HepG2 (cell line): Measurements from ENCODE around the gene TNFAIP1. TPM values are rescaled to one million over a fixed set of nuclear protein-coding genes. Genes with fewer than 3 reads are reported as not detected.

Source experiments
- ATAC-seq: fragments of 200-7000 bp; cut with Tn5 transposase; 3 replicates; pipeline ENCODE4 v1.9.1; 2020; ENCODE audit warnings: mild to moderate bottlenecking, moderate library complexity
- BruUV-seq: library from RNA; stranded (reverse); fragments of 400-500 nt; replicated peaks from 2 replicates; lab custom pipeline; 2021; lab: Mats Ljungman, UMichigan
- CTCF ChIA-PET: fragments of 300-600 bp; formaldehyde crosslinking; extraction: SDS; loops from one replicate; lab custom pipeline; 2021; ENCODE audit warnings: low total read pairs, inconsistent platforms, low intra/inter-chr PET ratio; lab: Yijun Ruan, JAX
- POLR2A ChIA-PET: fragments of 350-600 bp; sonication (Branson Sonifier 250); formaldehyde crosslinking; loops from one replicate; lab custom pipeline; 2020; ENCODE audit warnings: antibody characterized with exemption, inconsistent platforms; lab: Yijun Ruan, JAX
- DNase-seq: peaks from one replicate; pipeline ENCODE4 v3.0.0-alpha.2; 2015; ENCODE audit warnings: low spot score
- FAIRE-seq: peaks from 3 replicates; lab custom pipeline; 2011; peaks lifted over from hg19 to GRCh38; lab: Jason Lieb, UNC
- H2AFZ ChIP-seq: one replicate; pipeline ENCODE4 v1.6.1; 2011; ENCODE audit warnings: low read length, inconsistent platforms
- H3K27ac ChIP-seq: fragments of 300-600 bp; 3 replicates; pipeline ENCODE4 v1.8.0; 2011; ENCODE audit warnings: mixed run types, mild to moderate bottlenecking, mixed read lengths, low read length, inconsistent platforms; ENCODE audit not compliant: insufficient read depth; ENCODE audit errors: extremely low read length
- H3K27me3 ChIP-seq, 2 experiments: fragments of 200-600 bp in 1 of 2; 2 replicates in 1 of 2; 3 replicates in 1 of 2; pipeline versions ENCODE4 v1.6.0 to v1.8.0; 2011; ENCODE audit warnings: low read length in 2 of 2, mild to moderate bottlenecking in 2 of 2, moderate library complexity in 2 of 2, inconsistent platforms in 1 of 2; ENCODE audit not compliant: insufficient read depth in 2 of 2, control insufficient read depth in 1 of 2
- H3K36me3 ChIP-seq, 2 experiments: fragments of 200-600 bp in 1 of 2; replicated peaks in 1 of 2; 2 replicates in 1 of 2; 3 replicates in 1 of 2; pipeline versions ENCODE4 v1.5.1 to v1.8.0; 2011; ENCODE audit warnings: low read length in 2 of 2, inconsistent platforms in 1 of 2; ENCODE audit not compliant: insufficient read depth in 2 of 2, control insufficient read depth in 1 of 2
- H3K4me1 ChIP-seq: 2 replicates; pipeline ENCODE4 v1.5.1; 2012; ENCODE audit warnings: low read length, inconsistent platforms; ENCODE audit not compliant: insufficient read depth
- H3K4me2 ChIP-seq: 2 replicates; pipeline ENCODE4 v1.6.0; 2011; ENCODE audit warnings: low read depth, low read length, inconsistent platforms
- H3K4me3 ChIP-seq, 3 experiments: fragments of 200-600 bp in 1 of 3; sonication (generic), shearing (Covaris generic) in 1 of 3; replicated peaks in 1 of 3; 2 replicates each; pipeline ENCODE4 v1.5.1; 2011 to 2016; ENCODE audit warnings: low read length in 3 of 3, inconsistent platforms in 2 of 3, low read depth in 2 of 3, mild to moderate bottlenecking in 2 of 3, control low read depth in 1 of 3, mixed read lengths in 1 of 3; ENCODE audit not compliant: insufficient read depth in 1 of 3
- H3K79me2 ChIP-seq: one replicate; pipeline ENCODE4 v1.6.1; 2011; ENCODE audit warnings: low read length, inconsistent platforms; ENCODE audit not compliant: insufficient read depth
- H3K9ac ChIP-seq: 2 replicates; pipeline ENCODE4 v1.6.0; 2011; ENCODE audit warnings: mild to moderate bottlenecking, low read depth, low read length, inconsistent platforms; ENCODE audit not compliant: insufficient read depth
- H3K9me3 ChIP-seq: 2 replicates; pipeline ENCODE4 v1.5.1; 2012; ENCODE audit warnings: mild to moderate bottlenecking, low read length
- H4K20me1 ChIP-seq: 2 replicates; pipeline ENCODE4 v1.6.0; 2011; ENCODE audit warnings: inconsistent platforms, mild to moderate bottlenecking, low read length, moderate library complexity; ENCODE audit not compliant: insufficient read depth
- ARNTL ChIP-seq: sonication (generic); formaldehyde crosslinking; IDR thresholded peaks from 2 replicates; pipeline ENCODE4 v1.4.0; 2020; ENCODE audit warnings: mild to moderate bottlenecking, missing genetic modification reagents
- FOXA3 ChIP-seq: IDR thresholded peaks from 2 replicates; pipeline ENCODE4 v1.6.1; 2016; ENCODE audit warnings: missing genetic modification reagents, missing compliant biosample characterization
- MEIS2 ChIP-seq: sonication (generic); formaldehyde crosslinking; IDR thresholded peaks from 2 replicates; pipeline ENCODE4 v1.9.0; 2021; ENCODE audit warnings: mild to moderate bottlenecking, missing genetic modification reagents
- RELA ChIP-seq: sonication (generic); formaldehyde crosslinking; IDR thresholded peaks from 2 replicates; pipeline ENCODE4 v1.4.0; 2020; ENCODE audit warnings: missing genetic modification reagents
- RXRB ChIP-seq: IDR thresholded peaks from 2 replicates; pipeline ENCODE4 v1.6.1; 2016; ENCODE audit warnings: borderline replicate concordance, missing genetic modification reagents, missing compliant biosample characterization
- SOX13 ChIP-seq, 3 experiments: fragments of 450-650 bp in 1 of 3; sonication (generic) in 1 of 3; formaldehyde crosslinking in 1 of 3; IDR thresholded peaks in 2 of 3; conservative IDR thresholded peaks in 1 of 3; 2 replicates each; pipeline versions ENCODE4 v1.5.0 to v1.6.1; 2016 to 2020; ENCODE audit warnings: antibody characterized with exemption in 1 of 3, mild to moderate bottlenecking in 1 of 3, missing compliant biosample characterization in 1 of 3, missing genetic modification reagents in 1 of 3, moderate library complexity in 1 of 3
- ZEB1 ChIP-seq: IDR thresholded peaks from 2 replicates; pipeline ENCODE4 v1.6.1; 2012; ENCODE audit warnings: mild to moderate bottlenecking, low read depth, inconsistent platforms; ENCODE audit not compliant: insufficient replicate concordance
- ZFP36 ChIP-seq: fragments of 150-350 bp; IDR thresholded peaks from 2 replicates; pipeline ENCODE4 v1.6.1; 2018; ENCODE audit warnings: borderline replicate concordance, low read length, low read depth; ENCODE audit not compliant: partially characterized antibody
- ZMYM3 ChIP-seq: sonication (generic); formaldehyde crosslinking; IDR thresholded peaks from 2 replicates; pipeline ENCODE4 v1.5.1; 2020; ENCODE audit warnings: mild to moderate bottlenecking, missing genetic modification reagents
- ZNF263 ChIP-seq: sonication (generic); formaldehyde crosslinking; IDR thresholded peaks from 2 replicates; pipeline ENCODE4 v1.4.0; 2020; ENCODE audit warnings: missing genetic modification reagents
- ZNF3 ChIP-seq: IDR thresholded peaks from 2 replicates; pipeline ENCODE4 v1.7.0; 2017; ENCODE audit warnings: inconsistent platforms
- ZNF891 ChIP-seq: sonication (generic); formaldehyde crosslinking; IDR thresholded peaks from 2 replicates; pipeline ENCODE4 v1.5.0; 2020; ENCODE audit warnings: mild to moderate bottlenecking, missing genetic modification reagents
- WGBS: methylation state at CpG from one replicate; pipeline ENCODE4 v1.1.6; 2017; ENCODE audit warnings: low lambda C conversion rate; 5-methylcytosine and 5-hydroxymethylcytosine counted together
- in situ Hi-C: cut with HindIII; loops from 2 replicates; pipeline ENCODE4 v1.10.0; 2017; ENCODE audit warnings: low pct_unique_long_range_greater_than_20kb; ENCODE audit not compliant: extremely low pct_ligation_motif_present
- intact Hi-C: fragments of 100-400 bp; cut with micrococcal nuclease; formaldehyde crosslinking; loops from one replicate; pipeline ENCODE4 v1.10.0; 2022; ENCODE audit not compliant: unreplicated experiment
- polyA plus RNA-seq, 8 experiments: library from polyadenylated mRNA; depleted of rRNA in 3 of 8; stranded (reverse) in 7 of 8; unstranded in 1 of 8; fragments of >200 nt; fragmentation: Illumina TruSeq in 4 of 8; extraction: Trizol in 4 of 8; gene quantifications; 2 replicates each; pipeline versions ENCODE4 v1.2.1 to v1.2.3, GENCODE V29; 2011 to 2016; ENCODE audit warnings: low read depth in 4 of 8, missing spikeins in 1 of 8, mixed read lengths in 1 of 8; ENCODE audit not compliant: insufficient read depth in 1 of 8
- total RNA-seq, 5 experiments: library from RNA; depleted of rRNA; stranded (reverse); fragments of >200 nt; fragmentation: Illumina TruSeq; extraction: Trizol; gene quantifications; 2 replicates each; pipeline ENCODE4 v1.2.3, GENCODE V29; 2016; ENCODE audit warnings: low read depth in 1 of 5
- TF ChIP-seq, protein P1 (sequence below): fragments of 450-650 bp; IDR thresholded peaks from 2 replicates; pipeline ENCODE4 v1.6.1; 2016
- TF ChIP-seq, protein P2 (sequence below): sonication (generic); formaldehyde crosslinking; IDR thresholded peaks from 2 replicates; pipeline ENCODE4 v1.4.0; 2020; ENCODE audit warnings: missing genetic modification reagents
- TF ChIP-seq, protein P3 (sequence below): sonication (generic); formaldehyde crosslinking; IDR thresholded peaks from 2 replicates; pipeline ENCODE4 v1.5.0; 2020; ENCODE audit warnings: missing genetic modification reagents

TNFAIP1 gene
- total and polyA plus RNA-seq, 2 of the 13 experiments (the other 11 are each of a cell fraction or from before 2014, with no cell fraction given), result 17.5 to 40.6 TPM

DNA sequence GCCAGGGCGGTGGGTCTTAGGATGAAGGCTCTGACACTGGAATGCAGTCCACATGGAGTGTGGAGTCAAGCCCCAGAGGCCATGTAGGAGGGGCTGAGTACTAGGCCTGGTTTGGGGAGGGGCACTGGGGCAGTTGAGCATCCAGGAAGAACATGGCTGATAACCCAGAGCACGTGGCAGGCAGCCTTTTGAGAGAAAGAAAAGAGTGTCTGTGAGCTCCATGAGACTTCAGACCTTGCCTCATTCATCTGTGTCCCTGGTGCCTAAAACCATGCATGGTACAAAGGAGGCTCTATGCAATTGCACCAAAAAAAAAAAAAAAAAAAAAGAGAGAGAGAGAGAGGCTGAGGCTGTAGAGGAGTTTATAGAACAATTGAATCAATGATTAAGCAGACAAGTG, 55.8 kb downstream of the TNFAIP1 start:
- FAIRE-seq, result no peak
- H3K9me3 ChIP-seq, result no peaks in the 10 kb centered on the region
- H3K27ac ChIP-seq, result no peak overlapping the region
- WGBS, result 39% methylated on average over 2 of the region's 2 CpGs
- H3K4me2 ChIP-seq, result no peak overlapping the region
- no peaks in the 10 kb centered on the region for H3K79me2 ChIP-seq
- H4K20me1 ChIP-seq, result no peaks in the 10 kb centered on the region
- ChIA-PET CTCF (no interaction called here), POLR2A (interaction anchor here (1.4 to 1.7 kb wide), 2 partner anchors 13 to 21 kb away, joined by 4 to 6 read pairs; partner anchors contain the start of gene VTN)
- ATAC-seq, result no peak
- in situ Hi-C loops (no loop called here), intact Hi-C loops (no loop called here)
- no peaks in the 10 kb centered on the region for H3K4me1 ChIP-seq
- DNase-seq, result no peak
- H3K36me3 ChIP-seq, result no peaks in the 10 kb centered on the region
- no peaks in the 10 kb centered on the region for H3K27me3 ChIP-seq
- H2AFZ ChIP-seq, result no peak overlapping the region
- no peak overlapping the region for H3K9ac ChIP-seq
- no TSS peak for BruUV-seq
- no peak for TF ChIP-seq RXRB
- TF ChIP-seq ZMYM3 (CRISPR knock-in tag), result no peak
- TF ChIP-seq RELA (CRISPR knock-in tag), result no peak
- TF ChIP-seq, protein P1, sequence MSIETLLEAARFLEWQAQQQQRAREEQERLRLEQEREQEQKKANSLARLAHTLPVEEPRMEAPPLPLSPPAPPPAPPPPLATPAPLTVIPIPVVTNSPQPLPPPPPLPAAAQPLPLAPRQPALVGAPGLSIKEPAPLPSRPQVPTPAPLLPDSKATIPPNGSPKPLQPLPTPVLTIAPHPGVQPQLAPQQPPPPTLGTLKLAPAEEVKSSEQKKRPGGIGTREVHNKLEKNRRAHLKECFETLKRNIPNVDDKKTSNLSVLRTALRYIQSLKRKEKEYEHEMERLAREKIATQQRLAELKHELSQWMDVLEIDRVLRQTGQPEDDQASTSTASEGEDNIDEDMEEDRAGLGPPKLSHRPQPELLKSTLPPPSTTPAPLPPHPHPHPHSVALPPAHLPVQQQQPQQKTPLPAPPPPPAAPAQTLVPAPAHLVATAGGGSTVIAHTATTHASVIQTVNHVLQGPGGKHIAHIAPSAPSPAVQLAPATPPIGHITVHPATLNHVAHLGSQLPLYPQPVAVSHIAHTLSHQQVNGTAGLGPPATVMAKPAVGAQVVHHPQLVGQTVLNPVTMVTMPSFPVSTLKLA, result no peak
- no peak for TF ChIP-seq ZEB1
- no peak for TF ChIP-seq ZNF263 (CRISPR knock-in tag)
- no peak for TF ChIP-seq SOX13 (IDR thresholded peaks at IDR 0.05)
- TF ChIP-seq SOX13 (CRISPR knock-in tag; conservative IDR thresholded peaks at IDR 0.05 in 1 of 2, IDR thresholded peaks at IDR 0.05 in 1 of 2), result no peak
- TF ChIP-seq FOXA3 (CRISPR knock-in tag), result no peak
- TF ChIP-seq MEIS2 (CRISPR knock-in tag), result no peak
- no peak for TF ChIP-seq ARNTL (CRISPR knock-in tag)
- no peak for TF ChIP-seq ZNF3
- TF ChIP-seq ZNF891 (CRISPR knock-in tag), result no peak
- TF ChIP-seq, protein P2, sequence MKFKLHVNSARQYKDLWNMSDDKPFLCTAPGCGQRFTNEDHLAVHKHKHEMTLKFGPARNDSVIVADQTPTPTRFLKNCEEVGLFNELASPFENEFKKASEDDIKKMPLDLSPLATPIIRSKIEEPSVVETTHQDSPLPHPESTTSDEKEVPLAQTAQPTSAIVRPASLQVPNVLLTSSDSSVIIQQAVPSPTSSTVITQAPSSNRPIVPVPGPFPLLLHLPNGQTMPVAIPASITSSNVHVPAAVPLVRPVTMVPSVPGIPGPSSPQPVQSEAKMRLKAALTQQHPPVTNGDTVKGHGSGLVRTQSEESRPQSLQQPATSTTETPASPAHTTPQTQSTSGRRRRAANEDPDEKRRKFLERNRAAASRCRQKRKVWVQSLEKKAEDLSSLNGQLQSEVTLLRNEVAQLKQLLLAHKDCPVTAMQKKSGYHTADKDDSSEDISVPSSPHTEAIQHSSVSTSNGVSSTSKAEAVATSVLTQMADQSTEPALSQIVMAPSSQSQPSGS, result no peak
- TF ChIP-seq, protein P3, sequence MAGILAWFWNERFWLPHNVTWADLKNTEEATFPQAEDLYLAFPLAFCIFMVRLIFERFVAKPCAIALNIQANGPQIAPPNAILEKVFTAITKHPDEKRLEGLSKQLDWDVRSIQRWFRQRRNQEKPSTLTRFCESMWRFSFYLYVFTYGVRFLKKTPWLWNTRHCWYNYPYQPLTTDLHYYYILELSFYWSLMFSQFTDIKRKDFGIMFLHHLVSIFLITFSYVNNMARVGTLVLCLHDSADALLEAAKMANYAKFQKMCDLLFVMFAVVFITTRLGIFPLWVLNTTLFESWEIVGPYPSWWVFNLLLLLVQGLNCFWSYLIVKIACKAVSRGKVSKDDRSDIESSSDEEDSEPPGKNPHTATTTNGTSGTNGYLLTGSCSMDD (CRISPR knock-in tag), result no peak
- TF ChIP-seq ZFP36, result no peak
- TF ChIP-seq, all 625 proteins: peak for 0
- H3K4me3 ChIP-seq, result no peak overlapping the region
